ENCODE data around the gene LGR5.

DNA sequence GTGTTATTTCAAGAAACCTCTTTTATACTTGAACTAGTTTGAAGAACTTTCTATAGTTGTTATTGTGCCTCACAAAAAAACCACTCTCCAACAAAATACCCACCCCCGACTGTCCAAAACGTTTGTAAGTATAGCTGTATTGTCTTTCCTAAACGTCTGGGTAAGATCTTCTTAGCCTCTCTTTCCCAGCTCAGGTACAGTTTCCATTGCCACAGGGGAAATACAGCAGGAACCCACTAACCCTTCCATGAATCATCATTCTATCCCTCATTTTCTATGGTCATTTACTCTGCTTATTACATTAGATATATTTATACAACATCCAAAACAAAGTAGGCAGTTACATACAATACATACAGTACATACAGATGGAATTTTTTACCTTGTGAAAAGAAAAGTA, 153.2 kb downstream of the LGR5 start:
- TF ChIP-seq POLR2A (IDR thresholded peaks at IDR 0.05; ENCODE audit: low read depth, low read length) (no peak), POLR2AphosphoS5 (IDR thresholded peaks at IDR 0.05; ENCODE audit: low read depth, low read length) (no peak), TAF1 (IDR thresholded peaks at IDR 0.05; ENCODE audit: borderline replicate concordance, low read depth, low read length) (no peak)
